GM12878 (cell line): ENCODE measurements around the gene METTL16. TPM values are rescaled to one million over a fixed set of nuclear protein-coding genes. Genes with fewer than 3 reads are reported as not detected.

Source experiments
- ATAC-seq: fragments of 200-7000 bp; cut with Tn5 transposase; 3 replicates; pipeline ENCODE4 v1.9.1; 2020; ENCODE audit warnings: mild to moderate bottlenecking, moderate library complexity
- BruUV-seq: library from RNA; stranded (reverse); fragments of 400-500 nt; replicated peaks from 2 replicates; lab custom pipeline; 2021; lab: Mats Ljungman, UMichigan
- CTCF ChIA-PET: fragments of 300-600 bp; sonication (Branson Sonifier 250); formaldehyde crosslinking; extraction: SDS; loops from one replicate; lab custom pipeline; 2021; ENCODE audit warnings: inconsistent platforms; lab: Yijun Ruan, JAX
- POLR2A ChIA-PET: fragments of 350-600 bp; formaldehyde crosslinking; extraction: SDS; loops from one replicate; lab custom pipeline; 2021; ENCODE audit warnings: inconsistent platforms; lab: Charles Lee
- RAD21 ChIA-PET: fragments of 300-600 bp; sonication (Branson Sonifier 250); formaldehyde crosslinking; loops from one replicate; lab custom pipeline; 2023; ENCODE audit warnings: antibody characterized with exemption; ENCODE audit not compliant: unreplicated experiment; lab: Charles Lee
- SMC1A ChIA-PET: fragments of 300-600 bp; sonication (Branson Sonifier 250); formaldehyde crosslinking; loops from one replicate; lab custom pipeline; 2023; ENCODE audit not compliant: unreplicated experiment, uncharacterized antibody; lab: Charles Lee
- DNase-seq: peaks from one replicate; pipeline ENCODE4 v3.0.0-alpha.2; 2011; ENCODE audit warnings: low read depth, low spot score
- FAIRE-seq: peaks from 3 replicates; lab custom pipeline; 2011; peaks lifted over from hg19 to GRCh38; lab: Jason Lieb, UNC
- H2AFZ ChIP-seq: 2 replicates; pipeline ENCODE4 v1.6.0; 2011; ENCODE audit warnings: low read depth, low read length, control low read depth; ENCODE audit not compliant: control insufficient read depth
- H3K27ac ChIP-seq: 2 replicates; pipeline ENCODE4 v1.5.1; 2011; ENCODE audit warnings: control low read depth; ENCODE audit not compliant: control insufficient read depth, insufficient read depth
- H3K27me3 ChIP-seq, 2 experiments: replicated peaks in 1 of 2; 2 replicates each; pipeline versions ENCODE4 v1.6.0 to v1.6.1; 2011; ENCODE audit warnings: low read length in 1 of 2; ENCODE audit not compliant: control insufficient read depth in 2 of 2, insufficient read depth in 2 of 2
- H3K36me3 ChIP-seq, 2 experiments: 2 replicates each; pipeline ENCODE4 v1.5.1; 2011; ENCODE audit warnings: low read length in 1 of 2; ENCODE audit not compliant: control insufficient read depth in 2 of 2, insufficient read depth in 2 of 2
- H3K4me1 ChIP-seq: 2 replicates; pipeline ENCODE4 v1.6.1; 2011; ENCODE audit warnings: mild to moderate bottlenecking, low read length, moderate library complexity, mixed read lengths; ENCODE audit not compliant: control insufficient read depth, insufficient read depth
- H3K4me2 ChIP-seq: 2 replicates; pipeline ENCODE4 v1.6.0; 2011; ENCODE audit warnings: control low read depth; ENCODE audit not compliant: control insufficient read depth, insufficient read depth
- H3K4me3 ChIP-seq: fragments of 200-600 bp; sonication (generic); 2 replicates; pipeline ENCODE4 v1.5.1; 2016
- H3K79me2 ChIP-seq: 2 replicates; pipeline ENCODE4 v1.6.0; 2011; ENCODE audit warnings: low read length; ENCODE audit not compliant: control insufficient read depth, insufficient read depth
- H3K9ac ChIP-seq: 2 replicates; pipeline ENCODE4 v1.8.0; 2011; ENCODE audit warnings: low read length, control low read depth, mixed read lengths; ENCODE audit not compliant: control insufficient read depth, insufficient read depth
- H3K9me3 ChIP-seq: replicated peaks from 3 replicates; pipeline ENCODE4 v1.5.1; 2011; ENCODE audit warnings: mild to moderate bottlenecking, low read length; ENCODE audit not compliant: control insufficient read depth, insufficient read depth
- H4K20me1 ChIP-seq: 2 replicates; pipeline ENCODE4 v1.6.0; 2011; ENCODE audit not compliant: control insufficient read depth, insufficient read depth
- ETV6 ChIP-seq, 2 experiments: fragments of 450-650 bp in 1 of 2; IDR thresholded peaks in 1 of 2; conservative IDR thresholded peaks in 1 of 2; 2 replicates each; pipeline ENCODE4 v1.6.1; 2014; ENCODE audit warnings: antibody characterized with exemption in 1 of 2, borderline replicate concordance in 1 of 2, low read depth in 1 of 2, mild to moderate bottlenecking in 1 of 2, moderate library complexity in 1 of 2
- NFYA ChIP-seq: IDR thresholded peaks from 2 replicates; pipeline ENCODE4 v1.6.1; 2011; ENCODE audit warnings: low read depth, mild to moderate bottlenecking, low read length, improper control_type of control experiment, borderline replicate concordance
- POLR2AphosphoS2 ChIP-seq: IDR thresholded peaks from 2 replicates; pipeline ENCODE4 v1.6.1; 2011; ENCODE audit warnings: low read depth, mild to moderate bottlenecking, low read length, improper control_type of control experiment, moderate library complexity
- SREBF2 ChIP-seq: IDR thresholded peaks from 2 replicates; pipeline ENCODE4 v1.6.1; 2012; ENCODE audit warnings: mild to moderate bottlenecking, low read length
- WGBS: methylation state at CpG from one replicate; pipeline ENCODE4 v1.1.6; 2016; ENCODE audit warnings: low lambda C conversion rate; ENCODE audit not compliant: insufficient replicate concordance, insufficient coverage; ENCODE audit errors: missing lambda C conversion rate; 5-methylcytosine and 5-hydroxymethylcytosine counted together
- in situ Hi-C: fragments of 300-500 bp; cut with MboI; formaldehyde crosslinking; loops from 9 replicates; pipeline ENCODE4 v1.14.3; 2018; ENCODE audit warnings: mixed read lengths
- intact Hi-C: fragments of 100-400 bp; cut with micrococcal nuclease; formaldehyde crosslinking; loops from one replicate; pipeline ENCODE4 v1.14.2; 2022; ENCODE audit not compliant: unreplicated experiment
- polyA plus RNA-seq, 11 experiments: library from polyadenylated mRNA; depleted of rRNA in 4 of 11; unstranded in 6 of 11; stranded (reverse) in 5 of 11; fragments of >200 nt; fragmentation: Nextera tagmentation in 4 of 11; fragmentation: Illumina TruSeq in 1 of 11; extraction: Ambion mirVana in 4 of 11; extraction: Trizol in 1 of 11; gene quantifications; 1 replicate in 1 of 11; 2 replicates in 10 of 11; pipeline versions ENCODE4 v1.2.1 to v1.2.3, GENCODE V29; 2011 to 2016; ENCODE audit warnings: inconsistent platforms in 2 of 11, missing spikeins in 2 of 11, low read depth in 1 of 11
- total RNA-seq, 4 experiments: library from RNA; depleted of rRNA in 3 of 4; stranded (reverse); fragments of >200 nt in 3 of 4; fragmentation: Illumina TruSeq in 1 of 4; extraction: Trizol in 1 of 4; gene quantifications; 2 replicates each; pipeline versions ENCODE4 v1.2.1 to v1.2.3, GENCODE V29; 2013 to 2021
- TF ChIP-seq, protein P1 (sequence below): fragments of 450-650 bp; formaldehyde crosslinking; IDR thresholded peaks from 2 replicates; pipeline ENCODE4 v1.4.0; 2020; ENCODE audit warnings: mild to moderate bottlenecking, moderate library complexity
- TF ChIP-seq, protein P2 (sequence below): fragments of 450-650 bp; formaldehyde crosslinking; IDR thresholded peaks from 2 replicates; pipeline ENCODE4 v1.5.0; 2022; ENCODE audit warnings: mild to moderate bottlenecking, missing genetic modification characterization
- TF ChIP-seq, protein P3 (sequence below): fragments of 450-650 bp; IDR thresholded peaks from 2 replicates; pipeline ENCODE4 v1.6.1; 2017; ENCODE audit warnings: antibody characterized with exemption, mild to moderate bottlenecking, moderate library complexity

METTL16 gene
- total and polyA plus RNA-seq, 10 of the 15 experiments (the other 5 are each of a cell fraction or from before 2014, with no cell fraction given): 15.6 to 34.3 (median 23.7) TPM

DNA sequence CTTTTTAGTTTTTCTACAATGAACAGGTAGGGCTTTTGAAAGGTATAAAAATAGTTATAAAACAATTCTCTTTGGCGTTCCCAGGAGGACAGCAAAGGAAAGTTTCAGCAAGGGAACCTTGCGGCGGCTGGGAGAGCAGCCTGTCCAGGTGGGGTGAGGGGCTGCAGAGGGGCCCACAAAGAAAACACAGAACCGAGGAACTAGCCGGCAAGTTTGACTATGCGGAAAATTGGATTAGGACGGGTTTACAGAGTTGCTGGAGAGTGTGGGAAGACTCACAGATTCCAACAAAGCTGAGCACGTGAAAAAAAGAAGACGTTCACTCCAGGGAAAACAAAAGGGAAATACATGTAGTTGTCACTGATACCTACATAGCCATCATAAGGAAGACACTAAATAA is 40.2 kb upstream of the METTL16 start:
- ChIA-PET CTCF (interaction anchor here (1.4 kb wide), 1 partner anchor 41 kb away, joined by 3 read pairs; the partner anchor contains the start of gene PAFAH1B1), POLR2A (no interaction called here), RAD21 (no interaction called here), SMC1A (no interaction called here)
- TF ChIP-seq ETV6 (conservative IDR thresholded peaks at IDR 0.05 in 1 of 2, IDR thresholded peaks at IDR 0.05 in 1 of 2; ENCODE audit: borderline replicate concordance in 1 of 2, low read depth in 1 of 2) (no peak), POLR2AphosphoS2 (no peak), SREBF2 (no peak), NFYA (no peak)
- TF ChIP-seq, protein P1, sequence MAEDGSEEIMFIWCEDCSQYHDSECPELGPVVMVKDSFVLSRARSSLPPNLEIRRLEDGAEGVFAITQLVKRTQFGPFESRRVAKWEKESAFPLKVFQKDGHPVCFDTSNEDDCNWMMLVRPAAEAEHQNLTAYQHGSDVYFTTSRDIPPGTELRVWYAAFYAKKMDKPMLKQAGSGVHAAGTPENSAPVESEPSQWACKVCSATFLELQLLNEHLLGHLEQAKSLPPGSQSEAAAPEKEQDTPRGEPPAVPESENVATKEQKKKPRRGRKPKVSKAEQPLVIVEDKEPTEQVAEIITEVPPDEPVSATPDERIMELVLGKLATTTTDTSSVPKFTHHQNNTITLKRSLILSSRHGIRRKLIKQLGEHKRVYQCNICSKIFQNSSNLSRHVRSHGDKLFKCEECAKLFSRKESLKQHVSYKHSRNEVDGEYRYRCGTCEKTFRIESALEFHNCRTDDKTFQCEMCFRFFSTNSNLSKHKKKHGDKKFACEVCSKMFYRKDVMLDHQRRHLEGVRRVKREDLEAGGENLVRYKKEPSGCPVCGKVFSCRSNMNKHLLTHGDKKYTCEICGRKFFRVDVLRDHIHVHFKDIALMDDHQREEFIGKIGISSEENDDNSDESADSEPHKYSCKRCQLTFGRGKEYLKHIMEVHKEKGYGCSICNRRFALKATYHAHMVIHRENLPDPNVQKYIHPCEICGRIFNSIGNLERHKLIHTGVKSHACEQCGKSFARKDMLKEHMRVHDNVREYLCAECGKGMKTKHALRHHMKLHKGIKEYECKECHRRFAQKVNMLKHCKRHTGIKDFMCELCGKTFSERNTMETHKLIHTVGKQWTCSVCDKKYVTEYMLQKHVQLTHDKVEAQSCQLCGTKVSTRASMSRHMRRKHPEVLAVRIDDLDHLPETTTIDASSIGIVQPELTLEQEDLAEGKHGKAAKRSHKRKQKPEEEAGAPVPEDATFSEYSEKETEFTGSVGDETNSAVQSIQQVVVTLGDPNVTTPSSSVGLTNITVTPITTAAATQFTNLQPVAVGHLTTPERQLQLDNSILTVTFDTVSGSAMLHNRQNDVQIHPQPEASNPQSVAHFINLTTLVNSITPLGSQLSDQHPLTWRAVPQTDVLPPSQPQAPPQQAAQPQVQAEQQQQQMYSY (CRISPR knock-in tag): no peak
- TF ChIP-seq, protein P2, sequence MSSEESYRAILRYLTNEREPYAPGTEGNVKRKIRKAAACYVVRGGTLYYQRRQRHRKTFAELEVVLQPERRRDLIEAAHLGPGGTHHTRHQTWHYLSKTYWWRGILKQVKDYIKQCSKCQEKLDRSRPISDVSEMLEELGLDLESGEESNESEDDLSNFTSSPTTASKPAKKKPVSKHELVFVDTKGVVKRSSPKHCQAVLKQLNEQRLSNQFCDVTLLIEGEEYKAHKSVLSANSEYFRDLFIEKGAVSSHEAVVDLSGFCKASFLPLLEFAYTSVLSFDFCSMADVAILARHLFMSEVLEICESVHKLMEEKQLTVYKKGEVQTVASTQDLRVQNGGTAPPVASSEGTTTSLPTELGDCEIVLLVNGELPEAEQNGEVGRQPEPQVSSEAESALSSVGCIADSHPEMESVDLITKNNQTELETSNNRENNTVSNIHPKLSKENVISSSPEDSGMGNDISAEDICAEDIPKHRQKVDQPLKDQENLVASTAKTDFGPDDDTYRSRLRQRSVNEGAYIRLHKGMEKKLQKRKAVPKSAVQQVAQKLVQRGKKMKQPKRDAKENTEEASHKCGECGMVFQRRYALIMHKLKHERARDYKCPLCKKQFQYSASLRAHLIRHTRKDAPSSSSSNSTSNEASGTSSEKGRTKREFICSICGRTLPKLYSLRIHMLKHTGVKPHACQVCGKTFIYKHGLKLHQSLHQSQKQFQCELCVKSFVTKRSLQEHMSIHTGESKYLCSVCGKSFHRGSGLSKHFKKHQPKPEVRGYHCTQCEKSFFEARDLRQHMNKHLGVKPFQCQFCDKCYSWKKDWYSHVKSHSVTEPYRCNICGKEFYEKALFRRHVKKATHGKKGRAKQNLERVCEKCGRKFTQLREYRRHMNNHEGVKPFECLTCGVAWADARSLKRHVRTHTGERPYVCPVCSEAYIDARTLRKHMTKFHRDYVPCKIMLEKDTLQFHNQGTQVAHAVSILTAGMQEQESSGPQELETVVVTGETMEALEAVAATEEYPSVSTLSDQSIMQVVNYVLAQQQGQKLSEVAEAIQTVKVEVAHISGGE: no peak
- TF ChIP-seq, protein P3, sequence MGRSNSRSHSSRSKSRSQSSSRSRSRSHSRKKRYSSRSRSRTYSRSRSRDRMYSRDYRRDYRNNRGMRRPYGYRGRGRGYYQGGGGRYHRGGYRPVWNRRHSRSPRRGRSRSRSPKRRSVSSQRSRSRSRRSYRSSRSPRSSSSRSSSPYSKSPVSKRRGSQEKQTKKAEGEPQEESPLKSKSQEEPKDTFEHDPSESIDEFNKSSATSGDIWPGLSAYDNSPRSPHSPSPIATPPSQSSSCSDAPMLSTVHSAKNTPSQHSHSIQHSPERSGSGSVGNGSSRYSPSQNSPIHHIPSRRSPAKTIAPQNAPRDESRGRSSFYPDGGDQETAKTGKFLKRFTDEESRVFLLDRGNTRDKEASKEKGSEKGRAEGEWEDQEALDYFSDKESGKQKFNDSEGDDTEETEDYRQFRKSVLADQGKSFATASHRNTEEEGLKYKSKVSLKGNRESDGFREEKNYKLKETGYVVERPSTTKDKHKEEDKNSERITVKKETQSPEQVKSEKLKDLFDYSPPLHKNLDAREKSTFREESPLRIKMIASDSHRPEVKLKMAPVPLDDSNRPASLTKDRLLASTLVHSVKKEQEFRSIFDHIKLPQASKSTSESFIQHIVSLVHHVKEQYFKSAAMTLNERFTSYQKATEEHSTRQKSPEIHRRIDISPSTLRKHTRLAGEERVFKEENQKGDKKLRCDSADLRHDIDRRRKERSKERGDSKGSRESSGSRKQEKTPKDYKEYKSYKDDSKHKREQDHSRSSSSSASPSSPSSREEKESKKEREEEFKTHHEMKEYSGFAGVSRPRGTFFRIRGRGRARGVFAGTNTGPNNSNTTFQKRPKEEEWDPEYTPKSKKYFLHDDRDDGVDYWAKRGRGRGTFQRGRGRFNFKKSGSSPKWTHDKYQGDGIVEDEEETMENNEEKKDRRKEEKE: no peak
- 44% methylated on average over 9 of the region's 9 CpGs for WGBS
- no peak for DNase-seq
- no peaks in the 10 kb centered on the region for H3K27me3 ChIP-seq
- FAIRE-seq: no peak
- H3K4me3 ChIP-seq: no peak overlapping the region
- no peaks in the 10 kb centered on the region for H4K20me1 ChIP-seq
- H3K36me3 ChIP-seq: no peaks in the 10 kb centered on the region
- no peak for ATAC-seq
- intact Hi-C loops: no loop called here
- H3K4me2 ChIP-seq: no peak overlapping the region
- no peak overlapping the region for H3K9ac ChIP-seq
- no peaks in the 10 kb centered on the region for H3K4me1 ChIP-seq
- H2AFZ ChIP-seq: no peak overlapping the region
- in situ Hi-C loops: no loop called here
- no peak overlapping the region for H3K27ac ChIP-seq
- no TSS peak for BruUV-seq
- no peaks in the 10 kb centered on the region for H3K79me2 ChIP-seq
- no peaks in the 10 kb centered on the region for H3K9me3 ChIP-seq
